Panc1 (cell line): ENCODE results near the gene CYP27A1. TPM values are rescaled to one million over a fixed set of nuclear protein-coding genes. Genes with fewer than 3 reads are reported as not detected.
A peak's percentile ranks its signal among the peaks of the same experiment; 100 is the strongest.
"Not testable (repeated sequence)": the region's sequence is repeated elsewhere in the genome, so short reads cannot be mapped to it uniquely, and the experiment has no call there.

Experiments
- ATAC-seq: fragments of 200-7000 bp; cut with Tn5 transposase; 2 replicates; pipeline ENCODE4 v1.9.1; 2020; ENCODE audit warnings: mild to moderate bottlenecking, moderate library complexity
- BruUV-seq: library from RNA; stranded (reverse); fragments of 400-500 nt; replicated peaks from 2 replicates; lab custom pipeline; 2021; lab: Mats Ljungman, UMichigan
- CTCF ChIA-PET: fragments of 300-600 bp; sonication (Branson Sonifier 250); formaldehyde crosslinking; loops from one replicate; lab custom pipeline; 2022; ENCODE audit warnings: antibody characterized with exemption; lab: Charles Lee
- POLR2A ChIA-PET: fragments of 300-600 bp; sonication (Branson Sonifier 250); formaldehyde crosslinking; loops from one replicate; lab custom pipeline; 2022; ENCODE audit warnings: antibody characterized with exemption; lab: Charles Lee
- DNase-seq: peaks from one replicate; pipeline ENCODE4 v3.0.0-alpha.2; 2010; ENCODE audit warnings: low read depth, low spot score
- H3K27ac ChIP-seq: 2 replicates; pipeline ENCODE4 v1.5.1; 2011; ENCODE audit warnings: mild to moderate bottlenecking, low read length, inconsistent platforms
- H3K27me3 ChIP-seq: fragments of 200-500 bp; sonication (Bioruptor generic); 2 replicates; pipeline ENCODE4 v1.6.0; 2014; ENCODE audit warnings: low read length, inconsistent platforms; ENCODE audit not compliant: control insufficient read depth, insufficient read depth
- H3K36me3 ChIP-seq: fragments of 200-500 bp; sonication (Bioruptor generic); 2 replicates; pipeline ENCODE4 v1.5.1; 2014; ENCODE audit warnings: inconsistent platforms, mild to moderate bottlenecking, low read length, moderate library complexity; ENCODE audit not compliant: control insufficient read depth, insufficient read depth
- H3K4me1 ChIP-seq: 2 replicates; pipeline ENCODE4 v1.5.1; 2011; ENCODE audit warnings: inconsistent platforms, mild to moderate bottlenecking, low read length, moderate library complexity; ENCODE audit not compliant: control insufficient read depth, insufficient read depth
- H3K4me3 ChIP-seq, 2 experiments: 2 replicates each; pipeline ENCODE4 v1.5.1; 2011 to 2012; ENCODE audit warnings: low read depth in 2 of 2, low read length in 2 of 2, mild to moderate bottlenecking in 2 of 2, inconsistent platforms in 1 of 2, moderate library complexity in 1 of 2
- H3K9me3 ChIP-seq: fragments of 200-500 bp; sonication (Bioruptor generic); 2 replicates; pipeline ENCODE4 v1.5.1; 2014; ENCODE audit warnings: low read depth, mild to moderate bottlenecking, inconsistent platforms, low read length, moderate library complexity; ENCODE audit not compliant: control insufficient read depth, insufficient read depth
- CTCF ChIP-seq: fragments of 450-650 bp; IDR thresholded peaks from 2 replicates; pipeline ENCODE4 v1.5.1; 2017; ENCODE audit warnings: mild to moderate bottlenecking
- POLR2AphosphoS5 ChIP-seq: IDR thresholded peaks from 2 replicates; pipeline ENCODE4 v1.6.1; 2012; ENCODE audit warnings: mild to moderate bottlenecking, low read depth, low read length, moderate library complexity
- REST ChIP-seq, 2 experiments: IDR thresholded peaks; 2 replicates each; pipeline ENCODE4 v1.6.1; 2011 to 2012; ENCODE audit warnings: low read depth in 2 of 2, control low read depth in 1 of 2, low read length in 1 of 2, mild to moderate bottlenecking in 1 of 2, moderate library complexity in 1 of 2; ENCODE audit not compliant: insufficient read depth in 1 of 2
- SIN3A ChIP-seq: IDR thresholded peaks from 2 replicates; pipeline ENCODE4 v1.6.1; 2012; ENCODE audit warnings: low read depth, mild to moderate bottlenecking, low read length, moderate library complexity, borderline replicate concordance; ENCODE audit not compliant: insufficient read depth
- TCF7L2 ChIP-seq: IDR thresholded peaks from 2 replicates; pipeline ENCODE4 v1.6.1; 2011; ENCODE audit warnings: mild to moderate bottlenecking, low read depth, low read length, inconsistent platforms
- in situ Hi-C: cut with HindIII; loops from 2 replicates; pipeline ENCODE4 v1.10.0; 2016; ENCODE audit warnings: low sequenced_read_pairs, low pct_unique_long_range_greater_than_20kb
- intact Hi-C: fragments of 100-400 bp; cut with micrococcal nuclease; formaldehyde crosslinking; loops from one replicate; pipeline ENCODE4 v1.10.0; 2022; ENCODE audit not compliant: unreplicated experiment
- total RNA-seq: library from RNA; stranded (reverse); gene quantifications from one replicate; pipeline ENCODE4 v1.2.1, GENCODE V29; 2021; ENCODE audit not compliant: unreplicated experiment

CYP27A1 gene
- total RNA-seq, 1 experiment from 2014 or later, result 7.7 TPM

DNA sequence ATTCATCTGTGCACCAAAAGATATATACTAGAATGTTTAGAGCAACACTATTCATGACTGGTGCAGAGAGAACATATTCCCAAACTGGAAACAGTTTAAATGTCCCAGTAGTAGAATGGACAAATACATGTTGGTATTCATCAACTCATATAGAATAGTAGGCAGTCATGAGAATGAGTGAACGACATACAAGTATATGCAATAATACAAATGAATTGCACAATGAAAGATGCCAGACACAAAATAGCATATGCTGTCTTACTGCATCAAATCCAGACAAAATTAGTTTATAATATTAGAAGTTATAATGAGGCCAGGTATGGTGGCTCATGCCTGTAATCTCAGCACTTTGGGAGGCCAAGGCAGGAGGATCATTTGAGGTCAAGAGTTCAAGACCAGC is 57.9 kb downstream of the CYP27A1 start:
- in situ Hi-C loops, result no loop called here
- POLR2A ChIA-PET, result no interaction called here

GRCh38 chr2:218844334-218844733 is 62.4 kb downstream of the CYP27A1 start:
- H3K4me3 ChIP-seq, POLR2A ChIA-PET, BruUV-seq, H3K27ac ChIP-seq, ATAC-seq, intact Hi-C loops, H3K4me1 ChIP-seq, DNase-seq, H3K9me3 ChIP-seq, CTCF ChIA-PET, in situ Hi-C loops, H3K36me3 ChIP-seq, H3K27me3 ChIP-seq: not testable (repeated sequence)

More for the DNA sequence above, 57.9 kb downstream of the CYP27A1 start:
- Histone ChIP-seq H3K27me3 (no peaks in the 10 kb centered on the region; the same call in 1 of the 2 replicates), H3K9me3 (peaks cover 7% of the 10 kb centered on the region; the same call in 1 of the 2 replicates), H3K36me3 (no peaks in the 10 kb centered on the region), H3K4me1 (0 out of 2 replicates have a peak, but pooled peaks cover under 1% of the 10 kb centered on the region), H3K27ac (no peak overlapping the region), H3K4me3 (no peak overlapping the region)
- TF ChIP-seq POLR2AphosphoS5, result no peak
- no peak for TF ChIP-seq REST (IDR thresholded peaks at IDR 0.05; ENCODE audit: insufficient read depth in 1 of 2, low read depth in 2 of 2, low read length in 1 of 2)
- TF ChIP-seq TCF7L2, result no peak
- TF ChIP-seq SIN3A, result no peak
- CTCF ChIA-PET, result no interaction called here
- no peak for DNase-seq
- intact Hi-C loops, result no loop called here
- no peak for ATAC-seq
- no TSS peak for BruUV-seq

DNA sequence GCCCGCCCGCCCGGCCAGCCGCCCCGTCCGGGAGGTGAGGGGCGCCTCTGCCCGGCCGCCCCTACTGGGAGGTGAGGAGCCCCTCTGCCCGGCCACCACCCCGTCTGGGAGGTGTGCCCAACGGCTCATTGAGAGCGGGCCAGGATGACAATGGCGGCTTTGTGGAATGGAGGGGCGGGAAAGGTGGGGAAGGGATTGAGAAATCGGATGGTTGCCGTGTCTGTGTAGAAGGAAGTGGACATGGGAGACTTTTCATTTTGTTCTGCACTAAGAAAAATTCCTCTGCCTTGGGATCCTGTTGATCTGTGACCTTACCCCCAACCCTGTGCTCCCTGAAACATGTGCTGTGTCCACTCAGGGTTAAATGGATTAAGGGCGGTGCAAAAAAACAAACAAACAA is 65.0 kb downstream of the CYP27A1 start:
- H3K27ac ChIP-seq, ATAC-seq, H3K27me3 ChIP-seq, H3K36me3 ChIP-seq, H3K4me1 ChIP-seq, in situ Hi-C loops, DNase-seq, BruUV-seq, H3K9me3 ChIP-seq: not testable (repeated sequence)
- intact Hi-C loops, result loop anchor here (1.0 to 2.0 kb wide), 3 partner anchors 119 to 188 kb away; partner anchors contain the start of genes BCS1L and ZNF142
- H3K4me3 ChIP-seq, result peak overlapping the region in 1 of 2 experiments; percentile 29; a peak in 2 of 4 replicates
- CTCF ChIA-PET, result interaction anchor here (0.6 to 1.6 kb wide), 13 partner anchors 12 to 188 kb away, joined by 3 to 16 read pairs (median 4); partner anchors contain the start of genes BCS1L, CYP27A1, TTLL4 and ZNF142
- POLR2A ChIA-PET, result interaction anchor here (1.5 kb wide), 1 partner anchor 187 kb away, joined by 3 read pairs; the partner anchor contains the start of genes BCS1L and ZNF142

DNA sequence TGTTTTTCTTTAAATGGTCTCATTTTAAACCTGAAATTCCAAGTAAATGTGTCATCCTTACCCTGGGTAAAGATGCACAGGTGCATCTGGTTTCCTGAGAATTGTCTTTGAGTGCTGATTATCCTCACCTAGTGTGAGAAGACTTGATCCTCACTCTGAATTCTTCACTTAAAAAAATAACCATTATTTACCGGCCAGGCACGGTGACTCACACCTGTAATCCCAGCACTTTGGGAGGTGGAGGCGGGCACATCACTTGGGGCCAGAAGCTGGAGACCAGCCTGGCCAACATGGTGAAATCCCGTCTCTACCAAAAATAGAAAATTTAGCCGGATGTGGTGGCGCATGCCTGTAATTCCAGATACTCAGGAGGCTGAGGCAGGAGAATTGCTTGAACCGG is 67.8 kb downstream of the CYP27A1 start:
- TF ChIP-seq REST (IDR thresholded peaks at IDR 0.05; ENCODE audit: insufficient read depth in 1 of 2, low read depth in 2 of 2, low read length in 1 of 2), result no peak
- TF ChIP-seq POLR2AphosphoS5, result no peak
- no peak for TF ChIP-seq CTCF
- no peak for TF ChIP-seq TCF7L2
- no peak for TF ChIP-seq SIN3A
- Histone ChIP-seq H3K36me3 (no peaks in the 10 kb centered on the region), H3K4me1 (peaks cover 6% of the 10 kb centered on the region), H3K9me3 (no peaks in the 10 kb centered on the region), H3K27ac (no peak overlapping the region), H3K4me3 (no peak overlapping the region), H3K27me3 (no peaks in the 10 kb centered on the region)
- in situ Hi-C loops (no loop called here), intact Hi-C loops (loop anchor here (5.0 to 10.0 kb wide), 2 partner anchors 133 to 305 kb away; no protein-coding TSS in a partner anchor)
- ATAC-seq, result no peak
- no TSS peak for BruUV-seq
- ChIA-PET POLR2A (no interaction called here), CTCF (no interaction called here)
- no peak for DNase-seq
